GM23248 (cell line): Measurements from ENCODE around the gene RAI1.

Experiments used
- EZH2 ChIP-seq: fragments of 200-600 bp; sonication (generic); IDR thresholded peaks from 2 replicates; pipeline ENCODE4 v1.6.1; 2018; ENCODE audit warnings: antibody characterized with exemption, mild to moderate bottlenecking; ENCODE audit not compliant: insufficient read depth, poor library complexity, severe bottlenecking
- EZH2phosphoT487 ChIP-seq: fragments of 200-600 bp; sonication (generic); IDR thresholded peaks from 2 replicates; pipeline ENCODE4 v1.6.1; 2018; ENCODE audit warnings: antibody characterized with exemption, moderate library complexity, mild to moderate bottlenecking, low read depth; ENCODE audit not compliant: insufficient read depth

GRCh38 chr17:17817552-17817947 lies 136.3 kb downstream of the RAI1 start:
- TF ChIP-seq EZH2phosphoT487 (no peak), EZH2 (no peak)
